Kidney (tissue), 14 donors: ENCODE data around the gene NTRK3. TPM values are rescaled to one million over a fixed set of nuclear protein-coding genes. Genes with fewer than 3 reads are reported as not detected.

Experiments
- DNase-seq, 5 donors: peaks; one replicate each; pipeline ENCODE4 v3.0.0-alpha.2; 2013 to 2020
- FAIRE-seq: peaks from 2 replicates; lab custom pipeline; 2012; peaks lifted over from hg19 to GRCh38; lab: Jason Lieb, UNC
- H3K27ac ChIP-seq, 2 donors: one replicate each; pipeline ENCODE4 v1.7.0; 2013; ENCODE audit warnings: low read depth in 2 of 2, low read length in 2 of 2, inconsistent platforms in 1 of 2
- H3K27me3 ChIP-seq: one replicate; pipeline ENCODE4 v1.7.1; 2013; ENCODE audit warnings: low read length, inconsistent platforms; ENCODE audit not compliant: control insufficient read depth, insufficient read depth
- H3K36me3 ChIP-seq, 3 donors: one replicate each; pipeline versions ENCODE4 v1.7.0 to v1.7.1; 2013; ENCODE audit warnings: low read length in 3 of 3, control low read depth in 1 of 3, inconsistent platforms in 1 of 3; ENCODE audit not compliant: insufficient read depth in 3 of 3, control insufficient read depth in 2 of 3
- H3K4me1 ChIP-seq, 3 donors: one replicate each; pipeline versions ENCODE4 v1.7.0 to v1.7.1; 2013; ENCODE audit warnings: low read length in 3 of 3, inconsistent platforms in 1 of 3, low read depth in 1 of 3; ENCODE audit not compliant: control insufficient read depth in 2 of 3, insufficient read depth in 2 of 3
- H3K4me3 ChIP-seq, 3 donors: one replicate each; pipeline versions ENCODE4 v1.7.0 to v1.8.1; 2013; ENCODE audit warnings: low read length in 3 of 3, control low read depth in 1 of 3, inconsistent platforms in 1 of 3
- H3K9ac ChIP-seq, 3 donors: one replicate each; pipeline versions ENCODE4 v1.7.0 to v1.7.1; 2013; ENCODE audit warnings: low read length in 3 of 3, control low read depth in 1 of 3, inconsistent platforms in 1 of 3
- H3K9me3 ChIP-seq, 3 donors: one replicate each; pipeline versions ENCODE4 v1.7.0 to v1.7.1; 2013; ENCODE audit warnings: low read length in 3 of 3, control low read depth in 1 of 3, inconsistent platforms in 1 of 3; ENCODE audit not compliant: control insufficient read depth in 2 of 3, insufficient read depth in 1 of 3
- intact Hi-C: fragments of 100-400 bp; cut with DNase I; formaldehyde crosslinking; loops from one replicate; pipeline ENCODE4 v1.11.1; 2022
- polyA plus RNA-seq: library from polyadenylated mRNA; stranded (reverse); fragments of 350-450 nt; fragmentation: Illumina TruSeq; extraction: RNeasy Lipid Tissue Mini Kit (QIAGEN cat#74804); gene quantifications from one replicate; pipeline ENCODE4 v1.2.3, GENCODE V29; 2014; ENCODE audit warnings: low read depth, low replicate concordance; ENCODE audit not compliant: insufficient read depth
- total RNA-seq: library from RNA; stranded (reverse); fragmentation: NEBNext Ultra II Directional; extraction: Animal tissue kit (Norgen Biotek cat#: 25700); gene quantifications from one replicate; pipeline ENCODE4 v1.2.1, GENCODE V29; 2021
- TF ChIP-seq, protein P1 (sequence below): IDR thresholded peaks from 3 replicates; pipeline ENCODE4 v1.5.1; 2012; ENCODE audit warnings: mild to moderate bottlenecking, moderate library complexity, borderline replicate concordance; ENCODE audit not compliant: insufficient read depth; ENCODE audit errors: extremely low read depth
- donor health status: control.
- donor health status: control.
- donor health status: control.
- donor health status: control.
- donor health status: control.
- donor health status: DM: yes; HTN: yes; CAD: no.
- donor health status: Normal renal cell carcinoma (clear cell type).

The NTRK3 gene
- total and polyA plus RNA-seq, 2 donors from 2014 or later: 8.9 to 25.5 TPM

DNA sequence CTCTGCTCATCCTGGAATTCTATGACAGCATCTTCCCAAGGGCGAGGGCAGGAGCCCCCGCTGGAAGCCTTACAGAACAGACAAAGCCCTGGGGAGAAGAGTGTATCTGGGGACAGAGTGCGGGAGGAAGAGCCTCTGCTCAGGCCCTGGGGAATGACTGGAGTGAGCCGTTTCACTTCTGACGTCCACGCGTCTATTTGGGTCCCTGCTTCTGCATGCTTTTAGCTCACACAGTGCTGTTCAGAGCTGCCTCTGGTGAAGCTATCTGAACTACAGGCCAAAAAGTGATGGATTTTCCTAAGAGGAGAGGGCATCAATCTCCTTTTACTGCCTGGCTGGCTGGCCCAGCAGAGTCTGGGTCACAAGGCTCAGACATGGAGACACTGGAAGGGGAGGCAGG lies 311.8 kb downstream of the NTRK3 start:
- H3K27me3 ChIP-seq: no peaks in the 10 kb centered on the region
- H3K27ac ChIP-seq: peak overlapping the region; percentile 32 to 55
- no peak for FAIRE-seq
- H3K4me1 ChIP-seq: peaks cover 0 to 4% (median 0%) of the 10 kb centered on the region in 3 donors
- peak in 3 of 5 donors; percentile 47 to 73 (median 70) for DNase-seq
- no peak overlapping the region for H3K9ac ChIP-seq
- H3K4me3 ChIP-seq: no peak overlapping the region
- no peaks in the 10 kb centered on the region for H3K9me3 ChIP-seq
- H3K36me3 ChIP-seq: no peaks in the 10 kb centered on the region
- intact Hi-C loops: no loop called here
- TF ChIP-seq, protein P1, sequence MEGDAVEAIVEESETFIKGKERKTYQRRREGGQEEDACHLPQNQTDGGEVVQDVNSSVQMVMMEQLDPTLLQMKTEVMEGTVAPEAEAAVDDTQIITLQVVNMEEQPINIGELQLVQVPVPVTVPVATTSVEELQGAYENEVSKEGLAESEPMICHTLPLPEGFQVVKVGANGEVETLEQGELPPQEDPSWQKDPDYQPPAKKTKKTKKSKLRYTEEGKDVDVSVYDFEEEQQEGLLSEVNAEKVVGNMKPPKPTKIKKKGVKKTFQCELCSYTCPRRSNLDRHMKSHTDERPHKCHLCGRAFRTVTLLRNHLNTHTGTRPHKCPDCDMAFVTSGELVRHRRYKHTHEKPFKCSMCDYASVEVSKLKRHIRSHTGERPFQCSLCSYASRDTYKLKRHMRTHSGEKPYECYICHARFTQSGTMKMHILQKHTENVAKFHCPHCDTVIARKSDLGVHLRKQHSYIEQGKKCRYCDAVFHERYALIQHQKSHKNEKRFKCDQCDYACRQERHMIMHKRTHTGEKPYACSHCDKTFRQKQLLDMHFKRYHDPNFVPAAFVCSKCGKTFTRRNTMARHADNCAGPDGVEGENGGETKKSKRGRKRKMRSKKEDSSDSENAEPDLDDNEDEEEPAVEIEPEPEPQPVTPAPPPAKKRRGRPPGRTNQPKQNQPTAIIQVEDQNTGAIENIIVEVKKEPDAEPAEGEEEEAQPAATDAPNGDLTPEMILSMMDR: no peak

DNA sequence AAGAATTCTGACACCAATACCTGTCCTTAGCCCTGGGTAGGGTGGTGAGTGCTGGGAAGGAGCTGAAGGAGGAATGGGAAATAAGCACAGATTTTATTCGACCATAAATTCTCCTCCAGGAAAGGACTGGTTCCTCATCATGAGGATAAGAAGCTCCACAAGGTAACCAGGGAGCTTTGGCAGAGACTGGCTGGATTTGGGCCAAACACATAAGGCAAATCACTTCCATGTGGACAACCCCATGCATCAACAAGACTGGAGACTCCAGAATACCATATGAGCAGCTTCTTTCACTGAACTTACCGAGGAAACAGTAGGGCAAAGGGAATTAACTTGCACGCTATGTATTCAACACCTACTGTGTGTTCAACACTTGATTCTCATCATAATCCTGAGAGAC lies 312.5 kb downstream of the NTRK3 start:
- intact Hi-C loops: no loop called here
- no peak for FAIRE-seq
- Histone ChIP-seq H3K9ac (no peak overlapping the region), H3K36me3 (no peaks in the 10 kb centered on the region), H3K27ac (peak overlapping the region in 1 of 2 donors; percentile 32), H3K4me3 (no peak overlapping the region), H3K27me3 (no peaks in the 10 kb centered on the region), H3K4me1 (no peaks in the 10 kb centered on the region), H3K9me3 (no peaks in the 10 kb centered on the region)
- TF ChIP-seq, protein P1: no peak
- no peak for DNase-seq

DNA sequence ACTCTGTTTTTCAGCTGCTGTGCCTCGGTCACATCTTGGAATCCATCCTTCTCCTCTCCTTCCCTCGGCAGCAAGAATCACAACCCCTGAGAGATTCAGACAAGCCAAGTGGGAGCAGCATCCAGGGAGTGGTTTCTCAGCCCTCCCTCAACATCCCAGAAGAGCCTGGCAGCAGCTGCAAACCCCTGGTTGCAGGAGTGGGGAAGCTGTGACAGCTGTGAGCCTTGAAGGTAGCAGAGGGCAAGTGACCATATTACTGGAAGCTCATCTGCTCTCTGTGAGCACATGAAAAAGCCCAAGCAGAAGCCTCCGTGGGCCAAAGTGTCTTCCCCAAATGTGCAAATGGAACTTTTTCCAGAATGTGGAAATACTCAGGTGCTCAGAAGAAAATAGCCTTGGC lies 312.9 kb downstream of the NTRK3 start:
- TF ChIP-seq, protein P1: no peak
- Histone ChIP-seq H3K9me3 (no peaks in the 10 kb centered on the region), H3K4me3 (no peak overlapping the region), H3K27me3 (no peaks in the 10 kb centered on the region), H3K9ac (no peak overlapping the region), H3K27ac (peak overlapping the region in 1 of 2 donors; percentile 32), H3K4me1 (no peaks in the 10 kb centered on the region), H3K36me3 (no peaks in the 10 kb centered on the region)
- intact Hi-C loops: no loop called here
- no peak for FAIRE-seq
- DNase-seq: no peak

DNA sequence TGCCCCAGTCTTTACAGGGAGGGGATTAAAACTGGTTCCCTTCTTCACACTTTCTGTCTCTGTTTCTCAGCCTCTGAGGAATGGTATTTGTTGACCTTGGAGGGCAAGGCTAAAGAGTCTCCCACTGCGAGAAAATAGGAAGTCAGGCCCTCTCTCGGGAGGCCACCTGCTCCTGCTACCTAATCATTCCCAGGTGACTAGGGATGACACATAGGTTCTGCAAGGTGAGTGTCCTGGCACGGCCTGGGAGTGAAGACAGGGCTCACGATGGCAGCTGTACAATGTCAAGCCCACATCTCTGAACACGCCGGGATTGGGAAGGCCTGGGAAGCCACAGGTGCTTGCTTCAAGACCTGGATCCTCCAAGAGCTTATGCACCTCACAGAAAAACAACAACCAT lies 314.2 kb downstream of the NTRK3 start:
- Histone ChIP-seq H3K27me3 (no peaks in the 10 kb centered on the region), H3K4me1 (no peaks in the 10 kb centered on the region), H3K9ac (no peak overlapping the region), H3K36me3 (no peaks in the 10 kb centered on the region), H3K4me3 (no peak overlapping the region), H3K27ac (no peak overlapping the region), H3K9me3 (no peaks in the 10 kb centered on the region)
- FAIRE-seq: no peak
- intact Hi-C loops: no loop called here
- DNase-seq: no peak
- TF ChIP-seq, protein P1: no peak
